ENCODE measurements around the gene PLEKHM1. TPM values are rescaled to one million over a fixed set of nuclear protein-coding genes. Genes with fewer than 3 reads are reported as not detected.
"Not testable (repeated sequence)": the region's sequence is repeated elsewhere in the genome, so short reads cannot be mapped to it uniquely, and the experiment has no call there.

The PLEKHM1 gene
- total RNA-seq, 2 experiments from 2014 or later: 25.7 to 26.3 TPM

DNA sequence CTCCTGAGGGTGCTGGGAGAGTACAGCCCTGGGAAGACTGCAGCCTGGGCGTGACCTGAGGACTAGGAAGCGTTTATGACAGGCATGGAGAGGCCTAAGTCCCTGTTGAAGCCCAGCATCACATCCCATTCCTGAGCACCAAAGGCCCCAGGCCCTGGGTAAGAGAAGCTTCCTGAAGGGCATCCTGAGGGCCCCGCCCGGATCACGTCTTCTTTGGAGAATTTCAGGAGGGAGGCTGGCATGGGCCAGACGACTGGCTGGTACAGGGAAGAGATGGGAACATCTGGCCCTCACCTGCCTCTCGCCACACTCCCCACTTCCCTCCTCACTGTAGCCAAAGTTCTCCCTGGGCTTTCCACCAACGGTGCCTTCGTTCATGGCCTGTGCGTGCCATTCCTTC, 46.2 kb downstream of the PLEKHM1 start:
- CTCF ChIA-PET, POLR2A ChIA-PET: not testable (repeated sequence)

DNA sequence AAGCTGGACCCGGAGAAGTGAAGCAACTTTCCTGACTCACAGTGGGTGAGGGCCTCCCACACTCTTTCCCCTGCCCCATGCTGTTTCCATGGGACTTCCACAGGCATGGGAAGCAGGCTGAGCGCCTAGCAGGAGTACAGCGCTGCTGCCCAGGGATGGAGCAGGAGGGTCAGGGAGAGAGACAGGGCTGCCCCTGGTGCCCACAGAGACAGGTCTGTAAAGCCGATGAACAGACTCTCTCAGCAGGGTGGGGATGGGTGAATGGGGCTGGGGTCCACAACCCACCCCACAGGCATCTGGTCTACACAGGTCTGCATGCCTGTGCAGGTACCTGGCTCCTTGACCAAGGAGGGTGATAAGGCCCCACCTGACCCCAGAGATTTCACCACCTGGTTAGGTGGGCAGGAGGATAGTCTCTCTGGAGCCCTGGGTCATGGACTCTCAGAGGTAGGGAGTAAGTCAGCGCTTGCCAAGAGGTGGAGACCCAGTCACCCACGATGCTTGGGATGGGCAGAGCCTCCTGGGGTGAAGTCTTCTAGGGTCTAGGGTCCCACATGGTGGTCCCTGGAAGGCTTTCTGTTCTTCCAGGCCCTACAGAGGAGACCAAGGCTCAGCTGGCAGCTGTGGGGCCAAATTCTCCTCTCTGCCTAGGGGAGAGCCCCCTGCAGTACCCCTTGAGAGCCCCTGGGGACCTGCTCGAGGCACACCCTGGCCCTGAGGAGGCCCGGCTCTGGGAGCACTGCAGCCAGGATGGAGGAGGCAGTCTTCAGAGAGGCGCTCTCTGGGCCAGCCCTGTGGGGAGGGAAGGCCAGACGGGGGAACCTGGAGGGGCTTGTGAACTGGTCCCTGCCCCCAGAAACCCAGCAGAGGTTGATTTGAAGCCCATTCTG, 46.9 kb downstream of the PLEKHM1 start:
- POLR2A ChIA-PET, CTCF ChIA-PET: not testable (repeated sequence)

DNA sequence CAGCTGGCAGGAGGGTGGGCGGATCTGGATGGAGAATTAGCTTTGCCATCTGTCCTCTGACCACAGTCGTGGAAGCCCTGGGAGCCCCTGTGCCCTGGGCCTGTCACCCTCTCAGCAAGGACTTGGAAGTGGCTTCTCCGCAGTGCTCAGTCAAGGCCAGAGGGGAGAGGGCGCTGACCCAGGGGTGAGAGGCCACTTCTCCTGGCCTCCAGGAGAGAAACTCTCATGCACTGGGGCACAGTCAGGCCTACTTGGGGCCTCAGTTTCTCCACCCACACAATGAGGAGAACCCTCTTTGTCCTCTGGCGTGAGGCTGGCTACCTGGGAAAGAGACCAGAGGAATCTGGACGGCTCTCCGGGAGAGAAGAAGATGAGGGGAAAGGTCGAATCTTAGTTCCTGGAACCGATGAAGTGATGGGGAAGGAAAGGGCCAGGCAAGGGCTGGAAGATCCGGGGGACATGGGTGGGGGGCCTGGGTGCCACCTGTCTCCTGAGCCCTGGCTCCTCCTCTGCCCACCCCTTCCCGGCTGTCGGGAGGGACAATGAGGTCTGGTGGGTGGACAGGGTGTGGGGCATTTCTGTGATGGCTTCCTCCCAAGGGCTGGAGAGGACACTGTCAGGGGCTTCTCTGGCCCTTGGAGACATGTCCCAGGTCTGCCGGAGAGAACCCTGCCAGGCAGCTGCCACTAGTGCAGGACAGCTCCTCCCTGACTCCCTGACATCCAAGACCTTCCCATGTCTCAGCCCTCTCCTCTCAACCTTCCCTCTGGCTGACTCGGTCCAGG, 48.8 kb downstream of the PLEKHM1 start:
- ChIA-PET POLR2A (no interaction called here), CTCF (interaction anchor here (0.6 kb wide), 1 partner anchor 27 kb away, joined by 4 read pairs; no protein-coding TSS in a partner anchor)

DNA sequence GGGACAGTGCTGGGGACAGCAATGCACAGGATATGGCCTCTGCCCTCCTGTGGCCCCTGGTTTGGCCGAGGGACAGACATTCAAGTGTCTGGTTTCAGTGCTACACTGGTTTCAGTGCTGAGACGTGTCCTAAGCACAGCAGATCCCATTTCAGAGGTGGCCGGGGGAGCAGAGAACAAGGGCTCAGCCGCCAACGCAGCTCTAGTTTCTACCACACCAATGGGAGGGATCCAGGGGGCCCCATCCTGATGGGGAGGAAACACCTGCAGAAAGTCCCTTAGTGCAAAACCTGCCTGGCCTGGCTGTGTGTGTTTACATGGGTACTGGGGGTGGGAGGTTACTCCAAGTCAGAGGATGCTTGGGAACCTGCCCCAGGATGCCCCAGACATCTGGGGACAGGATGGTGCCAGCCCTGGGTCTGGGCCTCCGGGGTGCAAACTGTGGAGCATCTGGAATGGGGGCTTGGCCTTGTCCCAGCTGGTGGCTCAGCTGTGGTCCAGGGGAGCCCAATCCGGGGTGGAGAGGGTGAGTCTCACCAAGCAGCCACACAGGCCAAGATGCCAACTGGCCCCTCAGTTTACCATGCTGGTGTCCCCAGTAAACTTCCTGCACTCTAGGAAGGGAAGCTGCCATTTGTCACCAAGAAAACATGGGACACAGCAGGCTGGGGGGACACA, 49.5 kb downstream of the PLEKHM1 start:
- POLR2A ChIA-PET: interaction anchor here (0.5 kb wide), 1 partner anchor 229 kb away, joined by 6 read pairs; no protein-coding TSS in a partner anchor
- CTCF ChIA-PET: interaction anchor here (0.6 kb wide), 1 partner anchor 27 kb away, joined by 4 read pairs; no protein-coding TSS in a partner anchor

DNA sequence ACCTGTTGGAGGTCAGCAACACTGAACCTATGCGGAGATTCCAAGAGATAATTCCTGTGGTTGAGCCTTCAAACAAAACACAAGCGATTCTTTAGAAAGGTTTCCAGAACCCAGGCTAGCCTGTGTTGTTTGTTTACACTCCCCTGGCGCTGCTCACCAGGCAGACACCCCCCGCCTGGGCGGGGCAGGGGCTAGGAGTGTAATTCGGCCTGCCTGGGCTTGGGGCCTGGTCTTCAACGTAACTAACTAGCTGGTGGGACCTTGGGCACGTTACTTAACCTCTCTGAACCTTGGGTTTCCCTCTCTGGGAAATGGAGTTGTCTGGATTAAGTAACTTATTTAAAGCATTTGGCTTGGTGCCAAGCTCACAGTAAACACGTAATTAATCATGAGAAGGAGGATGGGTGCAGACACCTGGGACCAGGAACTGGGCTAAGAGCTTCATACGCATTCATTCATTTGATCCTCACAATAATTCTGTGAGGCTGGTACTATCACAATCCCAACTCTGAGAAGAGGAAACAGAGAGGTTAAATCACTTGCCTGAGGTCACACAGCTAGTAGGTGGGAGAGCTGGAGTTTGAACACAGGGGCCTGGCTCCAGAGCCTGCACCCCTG, 50.3 kb downstream of the PLEKHM1 start:
- ChIA-PET CTCF (interaction anchor here (0.5 kb wide), 1 partner anchor 50 kb away, joined by 3 read pairs; no protein-coding TSS in a partner anchor), POLR2A (interaction anchor here (0.5 kb wide), 1 partner anchor 228 kb away, joined by 6 read pairs; no protein-coding TSS in a partner anchor)

DNA sequence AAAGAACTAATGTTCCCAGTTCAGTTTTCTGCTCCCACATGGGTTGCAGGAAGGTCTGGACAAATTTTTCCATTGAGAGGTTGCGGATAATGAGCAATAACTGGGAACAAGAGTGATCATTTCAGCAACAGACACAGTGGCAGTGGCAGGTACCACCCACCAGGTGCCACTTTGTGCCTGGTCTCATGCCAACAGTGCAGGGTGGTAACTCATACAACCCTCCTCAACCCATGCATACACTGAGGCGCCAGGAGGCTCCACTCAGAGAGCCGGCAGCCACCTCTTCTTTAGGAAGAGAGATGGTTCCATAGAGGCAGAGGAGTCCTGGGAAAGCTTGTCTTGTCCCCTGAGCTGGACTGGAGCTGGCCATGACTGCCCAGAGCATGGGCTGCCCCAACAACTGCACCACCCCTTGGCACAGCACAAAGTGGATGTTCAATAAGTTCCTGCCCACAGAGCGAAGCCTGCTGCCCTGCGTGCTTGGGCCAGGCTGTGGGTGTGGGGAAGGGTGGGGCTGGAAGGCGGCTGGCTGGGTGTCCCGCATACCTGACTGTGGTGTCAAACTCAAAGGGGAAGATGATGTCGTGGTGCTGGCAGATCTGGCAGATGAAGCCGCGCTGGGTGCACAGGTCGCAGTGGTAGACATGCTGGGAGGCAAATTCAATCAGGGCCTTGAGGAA, 51.5 kb downstream of the PLEKHM1 start:
- POLR2A ChIA-PET: no interaction called here
- CTCF ChIA-PET: no interaction called here

DNA sequence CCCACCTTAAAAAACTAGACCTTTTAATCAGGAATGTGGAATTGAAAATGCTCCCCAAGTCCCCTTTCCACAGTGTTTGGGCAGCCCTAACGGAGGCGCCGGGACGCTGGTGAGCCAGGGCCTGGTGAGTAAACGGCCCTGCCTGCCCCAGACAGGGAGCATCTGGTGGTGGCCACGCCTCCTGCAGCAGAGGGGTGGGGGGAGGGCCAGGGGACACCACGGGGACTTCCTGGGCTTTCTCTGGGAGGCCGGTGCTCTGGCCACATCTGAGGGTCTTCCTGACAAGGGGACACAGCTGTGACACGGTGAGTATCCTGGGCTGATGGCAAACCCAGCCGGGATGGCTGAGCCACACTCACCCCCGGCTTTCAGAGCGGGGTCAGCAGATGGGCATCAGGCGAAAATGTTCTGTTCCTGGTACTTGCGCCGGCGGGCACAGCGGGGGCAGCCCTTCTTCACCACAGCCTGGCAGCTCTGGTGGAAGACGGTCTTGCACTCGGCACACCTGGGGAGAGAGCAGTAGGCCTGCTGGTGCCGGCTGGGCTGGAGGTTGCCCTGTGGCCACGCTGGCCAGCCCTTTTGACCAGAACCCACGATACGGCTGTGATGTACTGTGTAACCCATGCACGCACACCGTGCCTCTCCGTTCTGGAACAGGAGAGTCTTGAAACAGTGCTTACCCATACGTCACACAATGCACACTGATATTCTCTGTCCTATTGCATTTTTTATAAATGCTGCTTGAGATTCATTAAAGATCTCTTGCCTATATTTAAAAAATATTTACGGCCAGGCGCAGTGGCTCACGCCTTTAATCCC, 52.8 kb downstream of the PLEKHM1 start:
- CTCF ChIA-PET: no interaction called here
- POLR2A ChIA-PET: no interaction called here

DNA sequence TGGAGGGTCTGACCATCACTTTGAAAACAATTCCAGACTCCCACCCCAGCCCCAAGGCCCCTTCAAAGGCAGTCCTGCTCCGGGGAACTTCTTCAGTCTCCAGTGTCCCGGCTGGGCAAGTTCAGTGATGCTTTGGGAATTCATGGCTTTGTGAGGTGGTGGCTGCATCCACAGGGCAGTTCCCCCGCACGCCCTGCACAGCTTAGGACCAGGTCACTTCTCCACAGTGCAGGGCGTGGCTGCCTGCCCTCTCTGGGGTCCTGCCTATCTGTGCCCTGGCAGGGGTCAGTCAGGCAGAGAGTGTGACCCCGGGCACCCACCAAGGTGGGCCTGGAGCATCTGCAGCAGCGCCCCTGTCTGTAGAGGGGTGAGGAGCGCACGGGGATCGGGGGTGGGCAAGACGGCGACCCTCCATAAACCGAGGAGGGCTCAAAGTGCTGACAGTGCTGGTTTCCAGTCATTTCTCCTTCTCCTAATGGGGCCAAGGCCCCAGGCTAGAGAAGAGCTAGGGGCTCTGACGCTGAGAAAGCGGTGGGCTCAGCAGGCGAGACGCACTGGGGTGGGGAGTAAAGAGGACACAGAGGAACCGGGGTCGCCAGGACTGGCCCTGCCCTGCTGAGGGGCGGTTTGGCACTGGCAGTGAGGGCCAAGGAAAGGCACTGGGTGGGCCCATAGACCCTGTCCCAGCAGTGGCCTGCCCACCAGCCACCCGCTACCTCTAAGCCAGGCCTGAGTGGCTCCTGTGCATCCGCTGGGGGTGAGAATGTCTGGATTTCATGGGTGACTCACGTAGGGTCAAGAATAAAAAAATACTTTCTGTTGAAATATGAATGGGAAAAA, 53.7 kb downstream of the PLEKHM1 start:
- CTCF ChIA-PET: no interaction called here
- POLR2A ChIA-PET: no interaction called here

DNA sequence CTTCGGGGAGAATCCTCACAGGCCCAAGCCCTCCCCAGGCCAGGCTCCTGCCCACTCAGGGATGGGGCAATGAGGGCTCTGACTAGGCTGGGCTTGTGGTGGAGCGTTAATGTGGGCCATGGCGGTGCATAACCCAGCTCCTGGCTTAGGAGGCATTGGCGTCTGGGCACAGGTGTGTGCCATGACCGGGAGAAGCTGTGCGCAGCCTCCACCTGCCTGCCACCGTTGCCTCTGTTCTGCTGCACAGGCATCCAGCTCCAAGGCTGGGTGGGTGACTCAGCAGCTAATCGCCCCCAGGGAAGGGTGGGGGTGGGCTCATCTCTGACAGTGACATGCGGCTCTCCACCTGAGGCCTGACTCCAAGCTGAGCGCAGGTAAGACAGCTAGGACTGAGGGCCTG, 54.4 kb downstream of the PLEKHM1 start:
- POLR2A ChIA-PET: no interaction called here
- CTCF ChIA-PET: no interaction called here

DNA sequence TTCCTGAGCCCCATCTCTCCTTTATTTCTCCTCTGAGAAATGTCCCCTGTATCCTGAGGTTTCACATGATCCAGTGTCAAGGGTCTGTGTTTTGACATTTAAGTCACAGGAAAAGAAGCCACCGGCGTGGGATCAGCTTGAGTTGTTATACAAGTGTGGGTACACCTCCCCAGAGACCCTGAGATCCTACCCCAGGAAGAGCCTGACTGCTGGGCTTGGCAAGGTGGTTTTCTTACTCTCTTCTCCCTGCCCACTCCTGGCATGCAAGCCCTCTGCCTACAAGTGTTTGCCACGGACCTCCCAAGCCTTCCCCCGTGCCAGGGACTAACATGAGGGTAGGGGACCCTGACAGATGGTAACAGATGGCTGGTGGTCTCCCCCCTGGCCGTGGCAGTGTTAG, 55.0 kb downstream of the PLEKHM1 start:
- POLR2A ChIA-PET: no interaction called here
- CTCF ChIA-PET: no interaction called here

DNA sequence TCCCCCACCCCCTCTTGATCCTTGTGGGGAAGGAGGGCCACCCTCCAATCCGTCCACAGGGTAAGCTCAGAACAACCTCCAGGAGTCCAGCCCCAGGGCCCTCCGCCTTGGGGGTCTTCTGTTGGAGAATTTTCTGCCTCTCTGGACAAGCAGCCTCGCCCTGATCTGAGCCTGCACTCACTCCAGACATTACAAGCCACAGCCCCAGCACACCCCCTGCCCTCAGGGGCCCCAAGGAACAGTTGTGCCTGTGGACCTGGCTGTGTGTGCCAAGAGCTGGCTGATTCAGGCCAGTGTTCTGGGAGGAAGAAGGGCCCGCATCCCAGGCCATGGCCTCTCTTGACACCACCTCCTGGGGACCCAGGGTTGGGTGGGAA, 57.4 kb downstream of the PLEKHM1 start:
- CTCF ChIA-PET: interaction anchor here (2.2 kb wide), 1 partner anchor 298 kb away, joined by 4 read pairs; the partner anchor contains the start of gene ACBD4

DNA sequence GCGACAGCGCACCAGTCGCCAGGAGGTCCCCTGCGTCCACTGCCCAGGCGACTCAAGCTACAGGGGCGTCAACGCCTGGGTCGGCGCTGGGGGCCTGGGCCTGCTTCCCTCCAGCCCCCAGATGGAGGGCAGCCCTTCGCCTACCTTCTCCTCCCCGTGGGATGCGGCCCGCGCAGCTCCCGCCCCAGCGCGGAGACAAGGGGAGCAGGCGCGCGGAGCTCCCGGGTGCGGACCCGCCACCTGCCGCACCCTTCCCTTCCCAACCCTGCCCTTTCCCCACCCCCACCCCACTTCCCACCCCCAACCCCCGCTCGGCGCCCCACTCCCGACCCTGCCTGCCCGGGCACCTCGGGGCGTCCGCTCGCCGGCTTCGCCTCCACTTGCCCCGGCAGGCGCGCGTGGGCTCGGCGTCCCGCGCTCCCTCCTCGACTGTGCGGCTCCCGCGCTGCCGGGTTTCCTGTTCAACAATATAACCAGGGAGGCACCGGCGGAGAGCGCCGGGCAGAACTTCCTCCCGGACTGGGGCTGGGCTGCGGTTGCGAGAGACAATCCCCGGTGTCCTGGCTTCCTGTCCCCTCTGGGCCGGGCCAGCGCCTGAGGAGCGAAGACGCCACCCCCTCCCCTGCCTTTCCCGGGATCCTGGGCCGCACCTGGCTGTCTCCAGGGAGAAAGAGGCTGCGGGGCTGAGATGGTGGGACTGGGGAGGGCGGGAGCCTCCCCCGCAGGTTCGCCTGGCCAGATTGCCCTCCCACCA, 57.9 kb downstream of the PLEKHM1 start, which contains the start of gene ARHGAP27:
TSS of gene ARHGAP27 (minus strand) at position 466 of the 754 bp plus-strand sequence. CDS start 2,591 bp downstream, outside the sequence.
- POLR2A ChIA-PET: no interaction called here
- CTCF ChIA-PET: interaction anchor here (2.2 kb wide), 1 partner anchor 297 kb away, joined by 4 read pairs; the partner anchor contains the start of gene ACBD4

More for the DNA sequence above, 57.4 kb downstream of the PLEKHM1 start:
- POLR2A ChIA-PET: no interaction called here

DNA sequence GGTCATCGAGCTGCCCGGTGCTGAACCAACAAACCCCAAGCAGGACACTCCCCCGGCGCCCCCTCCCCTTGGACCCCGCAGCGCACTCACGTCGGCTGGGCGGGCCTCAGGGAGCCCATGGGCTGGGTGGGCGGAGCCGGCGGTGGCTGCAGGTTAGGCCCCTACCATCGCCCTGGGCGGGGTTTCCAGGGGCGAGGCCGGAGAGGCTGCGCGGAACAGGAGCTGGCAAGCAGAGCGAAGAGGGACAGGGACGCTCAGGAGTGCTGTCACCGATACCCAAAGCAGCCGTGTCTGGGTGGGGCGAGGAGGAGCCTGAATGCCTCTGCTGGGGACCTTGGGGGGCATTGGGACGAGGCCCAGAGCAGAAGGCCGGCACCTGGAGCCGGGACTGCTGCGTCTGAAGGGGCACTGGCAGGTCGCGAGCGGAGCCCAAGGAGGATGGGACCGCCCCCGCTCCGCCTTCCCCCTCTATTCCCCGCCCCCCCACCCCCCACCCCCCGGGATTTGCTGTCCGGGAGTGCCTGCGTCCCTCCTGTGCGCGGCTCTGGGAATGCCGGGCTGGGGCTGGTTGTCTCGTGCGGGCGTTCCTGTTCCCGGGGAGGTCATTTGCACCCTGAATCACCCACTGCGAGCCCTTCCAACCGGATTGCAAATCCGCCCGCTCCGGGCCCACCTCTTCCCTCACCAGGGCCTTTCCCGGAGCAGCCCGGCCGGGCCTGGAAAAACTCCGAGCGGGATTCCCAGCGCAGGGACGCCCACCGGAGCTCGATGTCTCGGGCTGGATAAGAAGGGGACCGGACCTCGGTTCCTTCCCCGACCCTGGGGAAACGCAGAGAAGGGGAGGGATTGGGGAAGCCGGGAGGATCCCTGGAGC, 58.8 kb downstream of the PLEKHM1 start:
- CTCF ChIA-PET: interaction anchor here (1.3 to 2.2 kb wide), 2 partner anchors 234 to 297 kb away, joined by 3 to 4 read pairs; partner anchors contain the start of gene ACBD4
- POLR2A ChIA-PET: no interaction called here

DNA sequence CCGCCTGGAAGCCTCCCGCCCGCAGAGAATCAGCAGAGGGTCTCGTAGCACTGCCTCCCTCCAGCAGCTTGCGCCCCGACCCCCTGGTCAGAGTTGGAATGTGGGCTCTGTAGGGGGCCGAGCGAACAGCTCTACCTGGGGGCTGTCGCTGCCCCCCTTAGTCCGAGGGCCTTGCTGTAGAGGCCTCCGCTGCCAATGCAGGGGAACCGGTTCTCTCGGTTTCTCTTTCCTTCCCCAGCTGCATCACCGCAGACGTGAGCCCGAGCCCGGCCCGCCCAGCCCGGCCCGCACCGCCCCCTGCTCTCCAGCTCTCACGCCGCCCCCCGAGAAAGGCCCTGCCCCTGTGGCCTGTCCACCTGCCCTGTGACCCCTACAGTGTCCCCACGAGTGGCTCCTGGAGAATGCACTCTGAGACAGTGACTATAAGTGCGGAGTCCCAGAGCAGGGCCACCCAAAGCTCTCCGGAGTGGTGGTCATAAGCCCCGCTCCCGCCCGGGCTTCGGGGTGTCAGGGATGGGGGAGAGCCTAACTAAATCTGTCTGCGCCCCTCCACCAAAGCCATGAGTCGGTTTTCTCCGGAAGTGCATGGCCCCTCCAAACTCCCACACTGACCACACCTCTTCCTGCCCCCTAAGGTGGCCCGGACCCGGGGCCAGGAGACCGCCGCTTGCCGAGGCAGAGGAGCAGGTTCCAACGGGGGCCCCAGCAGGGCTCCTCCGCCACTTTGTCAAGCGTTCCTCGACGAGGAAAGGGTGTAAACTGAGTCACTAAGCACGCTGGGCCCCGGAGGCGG, 59.6 kb downstream of the PLEKHM1 start:
- ChIA-PET CTCF (interaction anchor here (0.6 to 2.2 kb wide), 3 partner anchors 212 to 296 kb away, joined by 3 to 4 read pairs (median 3); partner anchors contain the start of gene ACBD4), POLR2A (no interaction called here)
